AG09309 (cell line): ENCODE results near the gene LPCAT2.

Experiments used
- DNase-seq: peaks from one replicate; pipeline ENCODE4 v3.0.0-alpha.2; 2010; ENCODE audit warnings: low read depth
- H3K4me3 ChIP-seq: 2 replicates; pipeline ENCODE4 v1.5.1; 2011; ENCODE audit warnings: mild to moderate bottlenecking, low read depth, low read length, moderate library complexity; ENCODE audit not compliant: control insufficient read depth
- CTCF ChIP-seq: IDR thresholded peaks from 2 replicates; pipeline ENCODE4 v1.5.1; 2011; ENCODE audit warnings: mild to moderate bottlenecking, low read depth, low read length, inconsistent platforms; ENCODE audit not compliant: insufficient read depth, control insufficient read depth; ENCODE audit errors: missing control alignments

The LPCAT2 gene

GRCh38 chr16:55622930-55623561 lies 114.2 kb downstream of the LPCAT2 start:
- peak; percentile 9 for TF ChIP-seq CTCF
- H3K4me3 ChIP-seq: no peak overlapping the region
- no peak for DNase-seq

DNA sequence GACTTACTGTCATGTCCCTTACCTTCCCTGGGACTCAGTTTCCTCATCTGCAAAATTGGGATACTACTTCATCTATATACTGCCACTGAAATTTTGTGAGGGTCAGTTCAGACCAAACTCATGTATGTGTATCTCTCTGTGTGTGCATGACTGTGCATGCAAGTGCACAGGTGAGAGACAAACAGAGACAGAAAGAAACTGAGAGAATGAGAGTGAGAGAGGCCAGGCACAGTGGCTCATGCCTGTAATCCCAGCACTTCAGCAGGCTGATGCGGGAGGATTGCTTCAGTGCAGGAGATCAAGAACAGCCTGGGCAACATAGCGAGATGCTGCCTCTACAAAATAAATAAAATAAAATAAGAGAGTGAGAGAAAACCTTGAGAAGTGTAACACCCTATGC lies 114.8 kb downstream of the LPCAT2 start:
- TF ChIP-seq CTCF: no peak
- DNase-seq: no peak
- no peak overlapping the region for H3K4me3 ChIP-seq

GRCh38 chr16:55624696-55625095 lies 115.8 kb downstream of the LPCAT2 start:
- H3K4me3 ChIP-seq: no peak overlapping the region
- no peak for TF ChIP-seq CTCF
- DNase-seq: no peak

DNA sequence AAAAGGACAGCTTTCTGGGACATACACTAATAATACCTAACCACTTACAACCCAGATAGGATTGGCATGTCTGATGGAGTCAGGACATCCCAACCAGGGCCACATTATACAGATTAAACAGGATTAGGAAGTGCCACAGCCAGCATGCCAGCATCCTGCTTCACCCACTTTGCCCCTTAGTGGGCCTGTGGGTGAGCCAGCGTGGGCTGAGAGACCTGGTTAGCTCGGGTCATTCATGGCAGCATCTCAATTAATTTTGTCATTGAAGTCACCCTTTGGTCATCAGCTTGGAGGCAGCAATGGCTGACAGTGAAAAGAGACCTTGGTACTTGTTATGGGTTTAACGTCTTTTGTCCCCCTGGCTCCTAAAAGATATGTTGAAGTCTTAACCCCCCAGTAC lies 117.0 kb downstream of the LPCAT2 start:
- no peak for DNase-seq
- TF ChIP-seq CTCF: no peak
- H3K4me3 ChIP-seq: no peak overlapping the region

GRCh38 chr16:55628306-55628968 lies 119.6 kb downstream of the LPCAT2 start:
- no peak overlapping the region for H3K4me3 ChIP-seq
- no peak for DNase-seq
- no peak for TF ChIP-seq CTCF

DNA sequence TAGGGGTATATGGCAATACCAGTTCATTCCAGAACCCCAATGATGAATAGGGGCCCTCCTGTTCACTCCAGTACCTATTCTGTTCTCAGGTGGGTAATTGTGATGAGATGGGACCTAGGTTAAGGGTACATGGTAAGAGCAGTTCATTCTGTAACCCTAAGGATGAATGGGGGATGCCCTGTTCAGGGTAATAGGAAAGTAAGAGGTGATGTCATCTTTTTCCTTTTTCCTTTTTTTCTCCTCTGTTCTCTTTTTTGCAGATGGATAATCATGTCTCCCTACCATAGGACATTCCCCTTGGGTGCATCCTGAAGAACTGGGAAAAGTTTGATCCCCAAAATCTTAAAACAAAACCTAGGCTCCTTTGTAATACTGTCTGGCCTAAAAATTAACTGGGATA lies 121.9 kb downstream of the LPCAT2 start:
- H3K4me3 ChIP-seq: no peak overlapping the region
- no peak for DNase-seq
- no peak for TF ChIP-seq CTCF
